GM15510 (cell line): ENCODE measurements around the gene SMYD3.

Source experiments
- POLR2A ChIP-seq: IDR thresholded peaks from 3 replicates; pipeline ENCODE4 v1.6.1; 2011; ENCODE audit warnings: borderline replicate concordance; ENCODE audit not compliant: insufficient read length; ENCODE audit errors: extremely low read depth

Gene SMYD3

DNA sequence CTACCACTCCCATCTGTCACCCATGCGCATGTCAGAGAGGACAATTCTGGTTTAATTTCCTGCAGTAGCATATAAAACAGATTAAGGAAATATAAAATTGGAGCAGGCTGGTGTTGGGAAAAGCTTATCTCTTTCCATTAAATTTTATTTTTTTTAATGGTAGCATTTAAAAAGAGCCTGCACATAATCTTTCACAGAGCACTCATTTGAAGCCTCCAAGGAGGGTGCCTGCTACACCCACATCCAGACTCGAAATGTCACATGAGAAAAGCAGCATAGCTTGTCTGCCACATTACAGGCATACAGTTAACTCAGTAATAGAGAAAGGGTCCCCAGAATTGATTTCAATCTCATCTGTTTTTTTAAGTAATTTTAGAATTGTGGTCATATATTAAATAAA is 753.3 kb downstream of the SMYD3 start:
- no peak for TF ChIP-seq POLR2A

DNA sequence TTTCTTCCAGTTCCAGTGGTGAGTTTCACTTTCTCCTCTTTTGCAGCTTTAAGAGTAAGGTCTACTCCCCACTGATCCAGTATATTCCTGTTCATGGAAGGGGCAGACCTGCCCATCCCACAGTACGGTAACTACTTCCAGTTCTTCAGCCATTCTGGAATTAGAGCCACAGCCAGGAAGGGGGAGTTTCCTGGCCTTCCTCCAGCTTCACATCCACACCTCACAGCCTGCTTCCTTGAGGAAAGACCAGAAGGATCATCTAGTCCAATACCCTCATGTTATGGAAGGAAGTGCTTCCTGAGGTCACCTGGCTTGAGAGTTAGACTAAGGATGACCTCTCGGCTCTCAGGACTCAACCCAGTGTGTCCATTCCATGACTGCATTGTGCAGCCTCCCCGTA is 754.5 kb downstream of the SMYD3 start:
- TF ChIP-seq POLR2A: no peak

DNA sequence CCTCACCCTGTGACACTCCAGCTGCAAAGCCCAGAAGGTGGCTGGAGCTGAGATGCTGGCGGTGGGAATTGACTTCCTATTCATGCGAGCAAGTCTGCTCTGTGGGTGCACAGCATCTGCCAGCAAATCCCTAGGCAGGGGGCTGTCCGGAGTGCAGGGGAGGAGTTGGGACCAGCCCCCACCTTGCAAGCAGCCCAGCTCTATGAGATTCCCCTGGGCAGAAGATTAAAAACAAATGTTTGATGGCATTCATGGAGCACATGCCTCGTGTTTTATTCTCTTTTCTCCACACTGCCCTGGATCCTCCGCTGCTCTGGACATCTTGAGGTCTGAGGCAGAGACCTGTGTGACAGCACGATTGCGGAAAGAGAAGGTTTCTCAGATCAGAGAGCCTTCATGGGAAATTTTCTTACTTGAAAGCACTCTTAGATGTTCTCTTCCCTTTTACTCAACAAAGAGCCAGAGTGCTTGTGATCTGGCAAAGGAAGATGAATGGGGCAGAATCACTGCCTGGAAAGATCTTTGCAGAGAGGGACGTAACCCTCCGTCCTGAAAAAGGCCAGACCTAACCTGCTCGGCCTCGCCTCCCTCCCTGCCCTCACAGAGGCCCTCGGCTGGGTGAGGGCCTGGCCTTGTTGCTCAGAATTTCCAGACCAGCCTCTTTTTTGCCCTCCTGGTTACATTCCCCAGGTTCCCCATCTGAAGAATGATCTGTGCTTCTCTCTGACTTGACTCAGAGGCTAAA is 755.2 kb downstream of the SMYD3 start:
- no peak for TF ChIP-seq POLR2A

DNA sequence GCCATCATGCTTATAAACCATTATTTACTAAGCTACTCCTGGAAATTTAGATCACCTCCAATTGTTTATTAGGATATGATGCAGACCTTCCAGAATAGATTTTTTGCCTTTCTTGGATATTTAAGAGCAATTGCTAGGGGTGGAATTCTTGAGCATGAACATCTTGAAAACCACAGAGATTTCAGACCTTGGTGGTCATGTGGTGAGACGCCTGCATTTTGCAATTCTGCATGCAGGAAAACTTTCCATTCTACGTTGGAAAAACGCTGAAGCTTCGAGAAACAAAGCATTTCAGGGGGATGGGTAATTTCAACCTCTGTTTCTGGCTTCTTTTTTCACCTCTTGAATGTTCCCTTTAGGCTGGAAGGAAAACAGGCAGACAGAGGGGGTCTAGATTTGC is 756.0 kb downstream of the SMYD3 start:
- no peak for TF ChIP-seq POLR2A

DNA sequence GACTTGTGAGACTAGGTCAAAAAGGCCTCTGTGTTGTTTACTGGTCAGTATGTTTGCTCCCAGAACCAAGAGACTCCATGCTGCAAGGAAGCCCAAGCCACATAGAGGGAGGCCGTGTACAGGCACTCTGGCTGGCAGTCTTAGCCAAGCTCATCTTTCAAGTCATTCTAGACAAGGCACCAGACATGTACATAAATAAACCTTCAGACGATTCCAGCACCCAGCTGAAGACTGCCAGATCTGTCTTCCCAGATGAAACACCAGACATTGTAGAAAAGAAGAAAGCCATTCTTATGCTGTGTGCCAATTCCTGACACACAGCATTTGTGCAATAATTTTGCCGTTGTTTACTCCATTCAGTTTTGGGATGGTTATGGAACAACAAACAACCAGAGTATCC is 756.8 kb downstream of the SMYD3 start:
- TF ChIP-seq POLR2A: no peak

DNA sequence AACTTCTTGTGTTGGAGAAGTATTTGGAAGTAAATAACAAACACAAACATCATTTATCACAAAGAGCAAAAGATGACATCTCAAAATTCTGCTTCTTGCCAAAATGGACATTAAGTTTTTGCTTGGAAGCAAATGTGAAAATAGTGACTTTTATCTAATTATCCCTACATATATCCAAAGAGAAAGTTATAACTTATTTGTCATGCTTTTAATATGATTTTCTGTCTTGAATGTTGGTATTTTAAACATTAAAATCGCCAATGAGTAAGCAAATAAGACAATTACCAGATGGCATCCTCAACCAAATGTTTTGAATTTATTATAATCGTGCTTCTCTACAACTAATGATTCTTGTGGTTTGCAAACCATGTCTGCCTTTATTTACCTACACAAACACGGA is 758.0 kb downstream of the SMYD3 start:
- TF ChIP-seq POLR2A: no peak

DNA sequence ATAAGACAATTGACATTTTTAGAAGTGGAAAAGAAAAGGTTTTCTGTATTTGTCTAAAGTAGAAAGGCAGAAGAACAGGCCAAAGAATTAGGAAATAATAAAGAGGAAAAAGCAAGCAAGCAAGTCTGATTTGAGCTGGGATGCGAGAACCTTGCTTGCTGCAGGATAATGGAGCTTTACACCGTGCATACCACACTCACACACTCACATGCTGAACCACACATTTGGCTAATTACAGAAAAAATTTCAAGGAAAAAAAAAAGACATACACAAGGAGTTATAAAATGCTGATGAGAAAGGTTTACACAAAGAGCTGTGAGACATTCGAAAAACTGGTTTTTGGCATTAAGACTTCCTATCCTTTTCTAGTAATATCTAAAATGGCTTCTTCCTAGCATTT is 758.4 kb downstream of the SMYD3 start:
- no peak for TF ChIP-seq POLR2A

DNA sequence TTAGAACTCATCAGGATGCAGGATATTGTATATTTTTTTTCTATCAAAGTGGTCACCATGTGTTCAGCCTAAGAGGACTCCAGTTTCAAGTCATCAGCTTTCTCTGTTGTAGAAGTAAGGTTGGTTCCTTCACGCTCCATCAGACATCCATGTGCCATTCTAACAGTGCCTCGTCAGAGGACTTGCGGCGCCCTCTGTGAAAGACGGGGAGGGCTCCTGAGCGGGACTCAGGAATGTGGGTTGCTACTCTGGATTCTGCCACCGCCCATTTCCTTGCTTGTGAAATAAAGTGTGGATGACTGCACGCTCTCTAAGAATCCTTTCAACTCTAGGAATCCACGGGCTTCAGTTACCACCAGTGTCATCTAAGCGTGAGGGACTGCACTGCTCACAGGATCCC is 758.8 kb downstream of the SMYD3 start:
- TF ChIP-seq POLR2A: no peak

DNA sequence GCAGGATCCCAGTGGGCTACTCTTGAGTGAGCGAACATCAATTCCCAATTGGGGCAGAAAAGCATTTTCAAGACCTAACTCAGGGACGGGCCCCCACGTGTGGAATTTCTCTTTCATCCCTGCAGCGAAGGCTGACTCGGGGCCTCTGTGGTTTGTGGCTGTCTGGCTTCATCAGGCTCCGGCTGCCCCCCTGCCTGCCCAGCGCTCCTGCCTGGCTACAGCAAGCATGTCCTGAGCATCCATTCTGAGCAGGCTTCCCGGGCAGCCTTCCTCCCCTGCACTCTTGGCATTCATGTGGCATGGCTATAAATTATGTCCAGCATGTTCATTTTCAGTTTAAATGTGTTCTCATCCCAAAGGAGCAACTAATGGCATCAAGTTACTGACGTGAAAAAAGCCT is 764.2 kb downstream of the SMYD3 start:
- no peak for TF ChIP-seq POLR2A

DNA sequence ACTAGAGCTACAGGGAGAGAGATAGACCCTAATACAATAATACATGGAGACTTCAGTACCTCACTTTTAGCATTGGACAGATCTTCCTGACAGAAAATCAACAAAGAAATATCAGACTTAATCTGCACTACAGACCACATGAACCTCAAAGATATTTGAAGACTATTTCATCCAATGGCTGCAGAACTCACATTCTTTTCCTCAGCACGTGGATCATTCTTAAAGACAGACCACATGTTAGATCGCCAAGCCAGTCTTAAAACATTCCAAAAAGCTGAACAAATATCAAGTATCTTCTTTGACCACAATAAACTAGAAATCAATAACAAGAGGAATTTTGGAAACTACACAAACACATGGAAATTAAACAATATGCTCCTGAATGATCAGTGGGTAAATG is 776.3 kb downstream of the SMYD3 start:
- no peak for TF ChIP-seq POLR2A

DNA sequence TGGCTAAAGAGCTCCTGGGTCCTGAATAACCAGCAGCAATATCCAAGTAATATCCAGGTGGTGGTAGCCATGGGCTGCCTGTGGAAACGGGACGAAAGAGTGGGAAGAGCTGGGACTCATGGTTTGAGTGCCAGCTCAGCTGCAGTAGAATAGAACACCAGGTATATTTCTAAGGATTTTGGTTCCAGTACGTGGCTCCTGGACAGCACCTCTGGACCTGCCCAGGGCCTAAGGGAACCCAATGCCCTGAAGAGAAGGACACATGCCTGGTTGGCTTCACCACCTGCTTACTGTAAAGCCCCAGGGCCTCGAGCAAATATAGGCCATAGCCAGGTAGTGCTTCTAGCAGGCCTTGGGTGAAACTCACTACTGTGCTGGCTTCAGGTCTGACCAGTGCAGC is 785.6 kb downstream of the SMYD3 start:
- TF ChIP-seq POLR2A: no peak

DNA sequence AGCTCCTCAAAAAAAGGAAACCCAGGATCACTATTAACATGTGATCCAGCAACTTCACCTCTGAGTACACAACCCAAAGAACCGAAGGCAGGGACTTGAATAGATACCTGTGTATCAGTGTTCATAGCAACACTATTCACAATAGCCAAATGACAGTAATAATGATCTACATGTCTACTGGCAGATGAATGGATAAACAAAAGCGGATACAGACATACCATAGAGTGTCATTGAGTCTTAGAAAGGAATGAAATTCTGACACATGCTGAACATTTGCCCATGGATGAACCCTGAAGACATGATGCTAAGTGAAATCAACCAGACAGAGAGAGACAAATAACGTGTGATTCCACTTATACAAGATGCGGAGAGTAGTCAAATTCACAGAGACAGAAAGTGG is 788.1 kb downstream of the SMYD3 start:
- no peak for TF ChIP-seq POLR2A

DNA sequence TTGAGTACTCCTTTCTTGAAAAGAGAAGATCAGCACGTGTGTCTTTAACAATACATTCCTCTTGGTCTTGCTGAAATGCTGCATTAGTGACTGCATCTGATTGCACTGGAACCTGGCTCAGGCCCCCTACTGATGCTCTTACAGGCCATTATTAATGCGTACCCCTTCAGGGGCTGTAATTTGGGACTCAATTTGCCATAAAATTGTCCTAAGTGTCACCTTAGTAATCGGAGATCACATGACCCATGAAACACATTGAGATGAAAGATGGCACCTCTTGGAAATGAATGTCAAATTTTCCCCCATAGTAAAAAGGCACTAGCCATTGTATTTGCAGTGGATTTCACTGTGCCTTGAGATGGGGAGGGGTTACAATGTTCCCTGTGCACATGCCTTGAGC is 789.0 kb downstream of the SMYD3 start:
- no peak for TF ChIP-seq POLR2A

DNA sequence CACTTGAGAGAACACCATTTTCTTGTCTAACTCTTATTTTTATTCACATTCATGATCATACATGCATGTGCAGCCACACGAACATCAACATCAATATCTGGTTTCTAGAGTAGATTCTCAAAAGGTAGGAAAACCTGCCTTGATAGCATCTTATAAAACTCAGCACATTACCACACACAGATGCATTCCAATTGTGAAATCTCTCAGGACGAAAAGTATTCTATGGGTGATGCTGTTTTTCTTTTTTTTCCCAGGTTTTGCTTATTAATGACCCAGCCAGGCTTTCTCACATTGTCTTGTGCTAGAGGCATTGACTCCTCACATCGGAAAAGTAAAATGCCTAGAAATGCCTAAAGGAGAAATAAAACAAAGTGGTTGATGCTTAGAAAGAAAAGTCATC is 789.5 kb downstream of the SMYD3 start:
- TF ChIP-seq POLR2A: no peak

DNA sequence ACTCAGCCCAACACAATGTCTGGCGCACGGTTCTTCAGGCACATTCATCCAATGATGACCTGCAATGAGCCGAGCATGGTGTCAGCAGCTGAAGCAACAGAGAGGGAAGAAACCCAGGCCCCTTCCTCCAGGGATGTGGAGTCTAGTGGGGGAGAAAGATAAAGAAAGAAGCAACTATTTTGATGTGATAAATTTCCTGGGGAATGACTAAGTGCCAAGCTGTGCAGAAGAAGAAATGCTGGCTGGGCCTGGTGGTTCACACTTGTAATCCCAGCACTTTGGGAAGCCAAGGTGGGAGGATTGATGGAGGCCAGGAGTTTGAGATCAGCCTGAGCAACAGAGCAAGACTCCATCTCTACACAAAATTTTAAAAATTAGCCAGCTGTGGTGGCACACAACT is 790.5 kb downstream of the SMYD3 start:
- TF ChIP-seq POLR2A: no peak

DNA sequence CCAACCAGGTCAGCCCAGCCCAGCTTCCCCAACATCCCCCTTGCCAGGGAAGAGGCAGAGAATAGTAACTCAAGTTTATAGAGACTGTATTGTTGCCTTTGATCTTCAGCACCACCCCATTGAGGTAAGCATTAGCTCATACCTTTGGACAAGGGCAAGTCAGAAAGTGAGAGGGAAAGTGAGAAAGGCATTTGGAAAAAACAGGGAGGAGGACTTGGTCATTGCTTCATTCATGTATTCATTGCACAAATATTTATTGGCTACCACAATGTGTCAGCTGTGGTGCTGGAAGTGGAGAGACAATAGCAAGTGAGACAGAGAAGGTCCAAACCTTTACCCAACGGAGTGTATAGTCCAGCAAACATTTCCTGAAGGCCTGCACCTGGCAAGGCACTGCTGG is 791.1 kb downstream of the SMYD3 start:
- TF ChIP-seq POLR2A: no peak

DNA sequence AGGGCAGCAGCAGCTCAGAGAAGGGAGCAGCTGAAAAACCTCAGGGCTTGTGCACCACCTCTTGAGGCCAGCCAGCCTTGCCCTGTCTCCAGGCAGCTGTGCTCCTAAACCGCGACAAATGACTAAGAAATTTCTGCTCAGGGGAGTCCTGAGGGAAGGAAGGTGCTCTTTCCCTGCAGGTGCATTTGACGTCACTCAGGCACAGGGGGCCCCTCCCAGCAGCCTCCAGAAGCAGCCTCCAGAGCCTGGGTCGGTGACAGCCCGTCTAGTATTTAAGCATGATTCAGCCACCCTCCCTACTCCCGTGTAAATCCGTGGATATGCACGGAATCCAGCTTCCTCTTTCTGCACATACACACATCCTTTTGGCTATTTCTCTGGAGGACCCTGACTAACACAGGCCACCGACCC is 791.8 kb downstream of the SMYD3 start:
- TF ChIP-seq POLR2A: no peak

DNA sequence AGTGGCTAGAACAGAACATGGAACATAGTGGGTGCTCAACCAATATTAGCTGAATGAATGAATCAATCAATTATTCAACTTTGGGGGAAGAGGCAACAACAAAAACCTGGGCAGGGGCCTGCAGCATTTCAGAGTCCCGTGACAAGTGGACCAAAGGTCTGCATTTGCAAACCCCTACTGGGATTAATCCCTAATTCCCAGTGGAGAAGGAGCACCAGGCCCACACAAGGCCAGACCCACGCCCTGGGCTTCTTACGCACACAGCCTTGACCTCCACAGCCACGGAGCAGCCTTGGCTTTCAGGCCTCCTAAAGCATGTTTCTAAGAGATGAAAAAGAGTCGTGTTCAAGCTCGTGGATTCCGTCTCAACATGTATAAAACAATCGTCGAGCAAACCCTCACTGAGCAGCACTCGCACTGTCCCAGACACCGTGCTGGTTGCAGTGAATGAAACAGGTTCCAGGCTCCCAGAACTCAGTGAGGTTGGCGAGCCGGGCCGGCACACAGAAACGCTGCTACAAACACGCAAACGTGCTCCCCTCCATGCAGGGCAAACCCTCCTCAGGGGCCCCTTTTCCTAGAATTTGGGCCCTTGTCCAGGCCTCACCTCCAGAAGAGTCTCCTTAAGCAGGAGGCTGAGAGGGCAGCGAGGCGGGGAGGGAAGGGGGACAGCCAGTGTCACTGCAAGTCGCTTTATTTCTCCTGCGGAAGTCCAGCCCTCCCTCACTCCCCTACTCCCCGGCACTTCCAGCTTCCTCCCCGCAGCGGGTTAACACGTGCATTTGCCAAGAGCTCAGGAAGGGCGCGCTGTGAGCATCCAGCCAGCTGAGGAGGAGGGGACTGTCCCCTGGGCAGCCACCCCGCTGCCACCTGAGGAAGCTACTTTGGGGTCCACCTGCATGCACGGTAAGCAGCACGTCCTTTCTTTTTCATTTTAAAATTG is 795.8 kb downstream of the SMYD3 start:
- no peak for TF ChIP-seq POLR2A
